ENCODE results near the gene TMC7. TPM values are rescaled to one million over a fixed set of nuclear protein-coding genes. Genes with fewer than 3 reads are reported as not detected.

TMC7 gene
- total RNA-seq, 1 donor from 2014 or later: 1.6 TPM

GRCh38 chr16:19105891-19106624 is 122.3 kb downstream of the TMC7 start:
- H3K27me3 Mint-ChIP-seq (ENCODE audit: low read depth): no peaks in the 10 kb centered on the region

DNA sequence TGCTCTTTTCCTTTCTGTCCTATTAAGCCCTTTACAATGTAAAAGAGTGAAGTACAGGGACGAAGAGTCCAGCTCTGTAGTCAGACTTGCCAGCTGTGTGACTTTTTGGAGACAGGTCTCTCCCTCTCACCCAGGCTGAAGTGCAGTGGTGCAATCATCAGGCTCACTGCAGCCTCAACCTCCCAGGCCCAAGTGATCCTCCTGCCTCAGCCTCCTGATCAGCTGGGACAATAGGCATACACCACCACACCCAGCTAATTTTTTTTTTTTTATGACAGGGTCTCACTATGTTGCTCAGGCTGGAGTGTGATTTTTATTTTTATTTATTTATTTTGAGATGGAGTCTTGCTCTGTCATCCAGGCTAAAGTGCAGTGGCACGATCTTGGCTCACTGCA is 122.9 kb downstream of the TMC7 start:
- H3K36me3 Mint-ChIP-seq: no peaks in the 10 kb centered on the region
- H3K4me1 Mint-ChIP-seq: peaks cover 8% of the 10 kb centered on the region
- DNase-seq (ENCODE audit: low spot score in 2 of 2, unreplicated experiment in 2 of 2): no peak
- no peak for TF ChIP-seq CTCF (IDR thresholded peaks at IDR 0.05; ENCODE audit: unreplicated experiment)
- H3K4me3 Mint-ChIP-seq: no peak overlapping the region
- no peak overlapping the region for H3K27ac Mint-ChIP-seq
- H3K27me3 Mint-ChIP-seq (ENCODE audit: low read depth): no peaks in the 10 kb centered on the region
- H3K9me3 Mint-ChIP-seq: no peaks in the 10 kb centered on the region

More at GRCh38 chr16:19105891-19106624, 122.3 kb downstream of the TMC7 start:
- no peak overlapping the region for H3K27ac Mint-ChIP-seq
- no peak for DNase-seq (ENCODE audit: low spot score in 2 of 2, unreplicated experiment in 2 of 2)
- no peak overlapping the region for H3K4me3 Mint-ChIP-seq
- H3K4me1 Mint-ChIP-seq: peaks cover 8% of the 10 kb centered on the region
- TF ChIP-seq CTCF (IDR thresholded peaks at IDR 0.05; ENCODE audit: unreplicated experiment): no peak
- no peaks in the 10 kb centered on the region for H3K9me3 Mint-ChIP-seq
- no peaks in the 10 kb centered on the region for H3K36me3 Mint-ChIP-seq

DNA sequence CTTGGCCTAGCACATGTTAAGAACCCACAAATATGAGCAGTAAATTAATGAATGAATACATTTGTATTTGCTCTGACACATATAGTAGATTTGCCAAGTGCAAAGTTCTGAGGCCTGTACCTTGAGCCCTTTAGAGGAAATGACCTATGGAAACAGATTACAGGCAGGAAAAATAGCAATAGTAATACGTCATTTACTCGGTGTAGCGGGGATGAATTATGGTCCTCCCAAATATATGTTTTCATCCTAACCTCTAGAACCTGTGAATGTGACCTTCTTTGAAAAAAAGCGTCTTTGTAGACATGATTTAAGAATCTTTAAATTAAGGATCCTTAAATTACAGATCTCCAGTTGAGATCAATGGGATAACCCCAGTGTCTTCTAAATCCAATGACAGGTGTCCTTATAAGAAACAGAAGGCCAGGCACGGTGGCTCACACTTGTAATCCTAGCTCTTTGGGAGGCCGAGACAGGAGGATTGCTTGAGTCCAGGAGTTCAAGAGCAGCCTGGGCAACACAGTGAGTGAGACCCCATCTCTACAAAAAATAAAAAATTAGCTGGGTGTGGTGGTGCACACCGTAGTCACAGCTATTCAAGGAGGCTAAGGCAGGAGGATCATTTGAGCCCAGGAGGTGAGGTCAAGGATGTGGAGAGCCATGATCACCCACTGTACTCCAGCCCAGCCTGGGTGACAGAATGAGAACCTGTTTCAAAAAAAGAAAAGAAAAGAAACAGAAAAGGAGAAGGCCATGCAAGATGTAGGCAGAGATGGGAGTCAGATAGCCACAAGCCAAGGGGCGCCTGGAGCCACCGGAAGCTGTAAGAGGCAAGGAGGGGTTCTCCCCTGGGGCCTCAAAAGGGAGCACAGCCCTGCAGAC is 124.9 kb downstream of the TMC7 start:
- no peak for DNase-seq (ENCODE audit: low spot score in 2 of 2, unreplicated experiment in 2 of 2)
- H3K4me3 Mint-ChIP-seq: no peak overlapping the region
- no peaks in the 10 kb centered on the region for H3K36me3 Mint-ChIP-seq
- H3K4me1 Mint-ChIP-seq: peaks cover 13% of the 10 kb centered on the region
- no peaks in the 10 kb centered on the region for H3K9me3 Mint-ChIP-seq
- no peak for TF ChIP-seq CTCF (IDR thresholded peaks at IDR 0.05; ENCODE audit: unreplicated experiment)
- H3K27me3 Mint-ChIP-seq (ENCODE audit: low read depth): no peaks in the 10 kb centered on the region
- H3K27ac Mint-ChIP-seq: no peak overlapping the region

DNA sequence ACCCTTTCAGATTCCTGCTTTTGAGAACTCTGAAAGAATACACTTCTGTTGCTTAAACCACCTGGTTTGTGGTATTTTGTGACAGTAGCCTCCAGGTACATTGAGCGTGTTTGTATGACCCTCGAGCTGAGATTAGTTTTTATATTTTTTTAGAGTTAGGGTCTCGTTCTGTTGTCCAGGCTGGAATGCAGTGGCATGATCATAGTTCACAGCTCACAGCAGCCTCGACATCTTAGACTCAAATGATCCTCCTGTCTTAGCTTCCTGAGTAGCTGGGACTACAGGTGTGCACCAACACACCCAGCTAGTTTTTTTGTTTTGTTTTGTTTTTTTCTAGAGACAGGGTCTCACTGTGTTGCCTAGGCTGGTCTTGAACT is 125.5 kb downstream of the TMC7 start:
- no peak overlapping the region for H3K27ac Mint-ChIP-seq
- DNase-seq (ENCODE audit: low spot score in 2 of 2, unreplicated experiment in 2 of 2): no peak
- H3K36me3 Mint-ChIP-seq: no peaks in the 10 kb centered on the region
- H3K4me1 Mint-ChIP-seq: peaks cover 13% of the 10 kb centered on the region
- TF ChIP-seq CTCF (IDR thresholded peaks at IDR 0.05; ENCODE audit: unreplicated experiment): no peak
- no peaks in the 10 kb centered on the region for H3K27me3 Mint-ChIP-seq (ENCODE audit: low read depth)
- no peak overlapping the region for H3K4me3 Mint-ChIP-seq
- H3K9me3 Mint-ChIP-seq: no peaks in the 10 kb centered on the region

DNA sequence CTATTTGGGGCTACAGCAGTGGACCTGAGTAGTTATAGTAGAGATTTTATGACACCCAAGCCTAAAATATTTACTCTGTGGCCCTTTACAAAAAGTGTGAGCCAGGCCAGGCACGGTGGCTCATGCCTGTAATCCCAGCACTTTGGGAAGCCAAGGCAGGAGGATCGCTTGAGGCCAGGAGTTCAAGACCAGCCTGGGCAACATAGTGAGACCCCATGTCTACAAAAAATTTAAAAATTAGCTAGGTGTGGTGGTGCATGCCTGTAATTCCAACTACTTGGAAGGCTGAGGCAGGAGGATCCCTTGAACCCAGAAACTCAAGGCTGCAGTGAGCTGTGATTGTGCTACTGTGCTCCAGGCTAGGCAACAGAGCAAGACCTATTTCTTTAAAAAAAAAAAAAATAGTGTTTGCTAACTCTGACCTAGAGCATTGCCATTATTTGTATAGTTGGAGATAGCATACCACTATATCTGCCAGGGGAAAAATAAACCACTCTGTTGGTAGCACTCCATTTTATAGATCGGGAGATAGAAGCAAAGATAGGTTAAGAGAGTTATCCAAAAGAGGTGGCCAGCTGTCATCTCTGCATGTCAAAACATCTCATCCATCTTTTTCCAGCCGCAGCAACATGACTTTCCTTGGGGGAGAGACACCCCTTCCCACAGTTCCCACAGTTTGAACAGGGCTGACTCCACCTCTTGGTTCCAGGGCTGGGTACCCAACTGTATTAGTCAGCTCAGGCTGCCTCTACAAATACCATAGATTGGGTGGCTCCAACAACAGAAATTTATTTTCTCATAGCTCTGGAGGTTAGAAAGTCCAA is 127.0 kb downstream of the TMC7 start:
- Mint-ChIP-seq H3K4me1 (peaks cover 16% of the 10 kb centered on the region), H3K4me3 (no peak overlapping the region)
- no peak for TF ChIP-seq CTCF (IDR thresholded peaks at IDR 0.05; ENCODE audit: unreplicated experiment)

More for the DNA sequence above, 127.0 kb downstream of the TMC7 start:
- Mint-ChIP-seq H3K27me3 (ENCODE audit: low read depth) (no peaks in the 10 kb centered on the region), H3K36me3 (no peaks in the 10 kb centered on the region), H3K27ac (no peak overlapping the region), H3K9me3 (no peaks in the 10 kb centered on the region)
- DNase-seq (ENCODE audit: low spot score in 2 of 2, unreplicated experiment in 2 of 2): no peak
